Breast epithelium (tissue), 3 donors: ENCODE results near the gene CDH24.

Source experiments
- POLR2A ChIP-seq: fragments of 450-650 bp; IDR thresholded peaks from one replicate; pipeline ENCODE4 v1.6.1; 2016; ENCODE audit warnings: antibody characterized with exemption, mild to moderate bottlenecking, moderate library complexity
- POLR2AphosphoS5 ChIP-seq, 3 donors: sonication (generic); formaldehyde crosslinking; IDR thresholded peaks; one replicate each; pipeline ENCODE4 v1.6.1; 2017; ENCODE audit warnings: antibody characterized with exemption in 3 of 3
- TF ChIP-seq, protein P1 (sequence below), 3 donors: fragments of 450-650 bp; IDR thresholded peaks; one replicate each; pipeline ENCODE4 v1.5.1; 2016 to 2017; ENCODE audit warnings: antibody characterized with exemption in 3 of 3, mild to moderate bottlenecking in 3 of 3, moderate library complexity in 3 of 3

DNA sequence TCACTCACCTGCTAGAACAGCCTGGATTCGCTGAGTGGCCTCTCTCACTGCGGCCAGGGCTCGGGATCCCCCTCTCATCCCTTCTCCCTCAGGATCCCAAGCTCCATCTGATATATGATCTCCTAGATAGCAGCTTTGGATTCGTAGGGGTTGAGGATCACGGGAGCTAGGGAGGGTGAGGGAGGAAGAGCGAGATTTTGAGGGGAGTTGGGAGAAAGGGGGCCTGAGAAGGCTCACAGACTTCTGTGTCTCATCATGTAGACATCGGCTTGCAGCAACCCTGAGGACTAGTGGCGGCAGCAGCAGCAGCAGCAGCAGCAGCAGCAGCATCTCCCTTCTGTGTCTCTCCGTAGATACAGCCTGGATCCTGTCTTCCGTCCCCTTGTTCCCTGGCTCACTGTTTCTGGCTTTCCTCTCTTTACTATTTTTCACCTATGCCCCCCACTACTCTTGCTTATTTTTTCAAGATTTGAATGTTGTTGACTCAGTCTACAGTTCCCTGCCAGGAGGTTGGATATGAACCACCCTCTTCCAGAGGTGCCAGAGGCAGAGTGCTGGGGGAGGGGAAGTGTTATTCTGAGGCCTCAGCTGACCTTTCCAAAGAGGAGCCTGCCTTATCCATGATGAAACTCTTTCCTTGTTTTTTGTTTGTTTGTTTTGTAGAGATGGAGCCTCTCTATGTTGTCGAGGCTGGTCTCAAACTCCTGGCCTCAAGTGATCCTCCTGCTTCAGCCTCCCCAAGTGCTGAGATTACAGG is 47.4 kb upstream of the CDH24 start, which contains the start of gene CIROP:
- TF ChIP-seq, protein P1, sequence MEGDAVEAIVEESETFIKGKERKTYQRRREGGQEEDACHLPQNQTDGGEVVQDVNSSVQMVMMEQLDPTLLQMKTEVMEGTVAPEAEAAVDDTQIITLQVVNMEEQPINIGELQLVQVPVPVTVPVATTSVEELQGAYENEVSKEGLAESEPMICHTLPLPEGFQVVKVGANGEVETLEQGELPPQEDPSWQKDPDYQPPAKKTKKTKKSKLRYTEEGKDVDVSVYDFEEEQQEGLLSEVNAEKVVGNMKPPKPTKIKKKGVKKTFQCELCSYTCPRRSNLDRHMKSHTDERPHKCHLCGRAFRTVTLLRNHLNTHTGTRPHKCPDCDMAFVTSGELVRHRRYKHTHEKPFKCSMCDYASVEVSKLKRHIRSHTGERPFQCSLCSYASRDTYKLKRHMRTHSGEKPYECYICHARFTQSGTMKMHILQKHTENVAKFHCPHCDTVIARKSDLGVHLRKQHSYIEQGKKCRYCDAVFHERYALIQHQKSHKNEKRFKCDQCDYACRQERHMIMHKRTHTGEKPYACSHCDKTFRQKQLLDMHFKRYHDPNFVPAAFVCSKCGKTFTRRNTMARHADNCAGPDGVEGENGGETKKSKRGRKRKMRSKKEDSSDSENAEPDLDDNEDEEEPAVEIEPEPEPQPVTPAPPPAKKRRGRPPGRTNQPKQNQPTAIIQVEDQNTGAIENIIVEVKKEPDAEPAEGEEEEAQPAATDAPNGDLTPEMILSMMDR (IDR thresholded peaks at IDR 0.05) = no peak
- TF ChIP-seq POLR2A (no peak), POLR2AphosphoS5 (IDR thresholded peaks at IDR 0.05) (no peak)
